ENCODE data around the gene FGFR2. TPM values are rescaled to one million over a fixed set of nuclear protein-coding genes. Genes with fewer than 3 reads are reported as not detected.
"Not testable (repeated sequence)": the region's sequence is repeated elsewhere in the genome, so short reads cannot be mapped to it uniquely, and the experiment has no call there.

Gene FGFR2
- polyA plus RNA-seq, 5 donors: 241 to 327 (median 298) TPM

GRCh38 chr10:121526135-121526790 lies 72.0 kb downstream of the FGFR2 start:
- no peak for DNase-seq

DNA sequence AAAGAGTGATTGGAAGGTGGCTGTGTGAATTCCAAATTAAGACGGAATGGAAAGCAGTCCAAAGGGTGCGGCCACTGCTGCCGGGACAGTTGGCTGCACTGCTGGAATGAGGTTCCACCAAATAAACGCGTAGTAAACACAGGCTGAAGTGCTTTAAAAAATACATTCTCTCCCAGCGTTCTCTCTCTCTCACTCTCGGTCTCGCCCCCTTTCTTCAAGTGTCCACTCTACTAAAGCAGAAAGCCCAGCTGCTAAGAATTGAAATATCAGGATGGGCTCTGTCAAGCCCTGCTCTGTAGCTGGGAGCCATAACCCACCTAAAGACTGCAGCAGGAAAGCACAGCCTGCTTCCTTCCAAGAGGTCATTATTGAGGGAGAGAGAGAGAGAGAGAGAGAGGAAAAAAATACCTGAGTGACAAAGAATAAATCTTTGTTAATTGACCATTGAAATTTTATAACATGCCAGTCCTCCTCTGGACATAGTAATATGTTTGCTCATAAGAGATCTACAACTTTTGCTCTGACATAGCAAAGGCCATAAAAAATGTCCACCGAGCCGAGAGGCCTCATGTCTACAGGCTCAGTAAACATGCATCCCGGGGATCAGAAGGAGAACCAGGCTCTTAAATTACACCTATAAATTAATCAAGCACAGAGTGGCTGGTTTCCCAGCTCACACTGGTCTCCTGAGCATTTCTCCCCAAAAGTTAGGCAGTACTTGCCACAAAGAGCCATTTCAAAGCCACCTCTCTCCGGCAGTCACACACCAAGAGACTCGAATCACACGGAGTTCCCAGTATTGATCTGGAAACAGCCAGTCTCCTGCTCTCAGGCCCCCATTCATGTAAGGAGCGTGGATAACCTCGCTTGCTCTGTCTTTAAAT lies 72.8 kb downstream of the FGFR2 start:
- DNase-seq: no peak

GRCh38 chr10:121524157-121524817 lies 74.0 kb downstream of the FGFR2 start:
- no peak for DNase-seq

DNA sequence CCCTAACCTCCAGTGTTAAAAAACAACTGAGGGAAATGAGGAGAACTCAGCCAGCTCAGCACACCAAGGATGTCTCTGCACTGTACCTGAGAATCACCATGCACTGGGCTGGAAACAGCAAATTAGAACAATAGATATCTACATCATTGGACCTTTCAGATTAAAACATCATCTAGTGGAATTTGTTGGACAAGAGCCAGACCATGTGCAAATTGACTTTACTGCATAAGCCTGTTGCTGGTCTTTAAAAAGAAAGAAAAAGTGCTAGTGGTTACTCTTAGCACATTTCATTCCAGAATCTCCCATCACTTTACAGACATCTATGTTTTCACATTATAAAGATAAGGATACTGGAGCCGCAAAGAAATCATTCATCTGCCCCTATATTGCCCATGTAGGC lies 75.4 kb downstream of the FGFR2 start:
- DNase-seq: no peak

GRCh38 chr10:121521794-121522556 lies 76.3 kb downstream of the FGFR2 start:
- no peak for DNase-seq

- not testable (repeated sequence) for DNase-seq
Measured at GRCh38 chr10:121520526-121520925, 77.7 kb downstream of the FGFR2 start.

GRCh38 chr10:121519901-121520493 lies 78.2 kb downstream of the FGFR2 start:
- DNase-seq: no peak

- no peak for DNase-seq
Measured at GRCh38 chr10:121519411-121519810, 78.8 kb downstream of the FGFR2 start.

DNA sequence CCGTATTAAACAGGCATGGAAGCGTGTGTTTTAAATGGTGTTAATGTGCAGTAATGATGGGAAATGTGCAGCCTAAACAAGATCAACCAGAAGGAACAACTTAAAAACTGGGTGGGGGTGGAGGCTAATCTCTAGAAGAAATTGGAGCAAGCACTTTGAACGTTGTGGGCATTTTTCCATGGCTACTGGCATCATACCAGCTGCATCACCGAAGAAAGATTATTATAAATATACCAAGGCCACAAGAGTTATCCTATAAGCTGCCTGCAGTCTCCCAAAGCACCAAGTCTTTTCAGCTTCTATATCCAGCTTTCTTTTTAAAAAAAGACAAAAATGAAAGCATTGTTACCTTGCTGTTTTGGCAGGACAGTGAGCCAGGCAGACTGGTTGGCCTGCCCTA lies 79.9 kb downstream of the FGFR2 start:
- DNase-seq: no peak

DNA sequence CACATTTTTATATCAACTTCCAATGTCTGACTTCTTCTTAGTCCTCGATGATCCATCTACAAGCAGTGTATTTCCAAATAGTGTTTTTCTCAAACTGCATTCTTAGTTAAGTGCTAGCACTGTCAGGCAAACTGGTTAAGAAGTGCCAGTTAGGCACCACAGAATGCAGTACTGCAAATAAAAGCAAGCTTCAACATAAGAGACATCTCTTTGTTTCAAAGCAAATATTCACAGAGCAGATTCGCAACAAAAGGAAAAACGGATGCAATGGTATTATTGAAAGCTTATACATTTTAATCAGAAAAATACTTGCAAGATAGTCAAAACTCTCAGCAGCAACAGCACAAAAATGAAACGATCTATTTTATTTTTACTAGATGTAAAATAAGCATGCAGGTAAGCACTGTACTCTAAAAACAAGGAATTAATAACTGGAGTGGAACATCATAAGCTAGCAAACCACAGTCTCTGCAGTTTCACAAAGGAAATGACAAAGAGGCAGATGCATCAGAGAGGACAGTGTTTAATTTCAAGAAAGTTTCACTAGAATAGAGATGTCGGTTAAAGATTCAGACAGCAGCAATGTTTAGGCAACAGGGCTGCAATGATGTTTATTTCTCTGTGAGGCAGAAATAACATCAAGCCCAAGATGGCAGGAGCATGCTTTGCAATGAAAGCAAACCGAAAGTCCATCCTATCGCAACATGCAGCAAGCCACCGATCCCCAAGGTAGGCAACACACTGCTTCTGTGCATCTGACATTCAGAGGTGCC lies 82.0 kb downstream of the FGFR2 start:
- DNase-seq: no peak

- DNase-seq: no peak
Measured at GRCh38 chr10:121514141-121514865, 83.9 kb downstream of the FGFR2 start.

- no peak for DNase-seq
Measured at GRCh38 chr10:121511943-121512342, 86.3 kb downstream of the FGFR2 start.

DNA sequence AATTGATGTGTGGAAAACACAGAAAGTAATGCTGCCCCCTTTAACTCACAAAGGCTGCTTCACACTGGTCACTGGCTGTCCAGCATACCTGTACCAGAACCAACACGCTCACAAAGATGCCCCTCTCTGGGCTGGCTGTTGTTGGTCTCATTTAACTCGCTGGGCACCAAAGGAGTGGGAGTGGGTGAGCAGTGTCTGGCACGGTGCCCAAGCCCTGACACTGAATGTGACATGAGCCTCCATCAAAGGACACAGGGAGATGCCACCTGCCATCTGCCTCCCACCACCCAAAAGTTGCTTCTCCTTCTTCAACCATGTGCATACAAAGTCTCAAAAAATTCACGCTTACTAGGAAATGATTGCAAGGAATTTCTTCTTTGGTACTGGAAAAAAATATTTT lies 86.8 kb downstream of the FGFR2 start:
- DNase-seq: no peak

DNA sequence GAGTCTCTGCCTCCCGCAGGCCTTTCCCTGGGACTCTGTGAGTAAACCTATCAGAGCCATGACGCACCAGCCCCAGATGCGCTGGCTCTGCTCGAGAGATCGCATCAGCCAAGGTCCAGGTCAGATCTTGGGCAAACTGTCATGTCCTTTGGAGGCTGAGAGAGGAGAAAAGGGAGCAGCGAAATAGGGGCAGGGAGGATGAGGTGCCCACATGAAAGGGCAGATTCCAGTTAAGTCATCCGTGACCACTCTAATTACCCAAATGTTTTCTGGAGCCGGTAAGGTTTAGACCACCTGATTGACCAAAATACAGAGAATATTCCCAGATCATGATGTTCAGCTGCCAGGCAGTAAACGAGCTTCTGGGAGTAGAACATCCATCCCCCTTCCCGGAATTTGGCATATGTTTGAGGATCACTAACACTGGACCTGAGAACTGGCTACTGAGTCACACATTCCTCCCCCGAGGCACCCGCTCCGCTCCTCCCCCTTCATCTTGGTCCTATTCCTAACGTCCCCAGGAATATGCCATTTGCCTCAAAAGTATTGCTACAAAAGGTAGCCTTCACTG lies 88.0 kb downstream of the FGFR2 start:
- no peak for DNase-seq

DNA sequence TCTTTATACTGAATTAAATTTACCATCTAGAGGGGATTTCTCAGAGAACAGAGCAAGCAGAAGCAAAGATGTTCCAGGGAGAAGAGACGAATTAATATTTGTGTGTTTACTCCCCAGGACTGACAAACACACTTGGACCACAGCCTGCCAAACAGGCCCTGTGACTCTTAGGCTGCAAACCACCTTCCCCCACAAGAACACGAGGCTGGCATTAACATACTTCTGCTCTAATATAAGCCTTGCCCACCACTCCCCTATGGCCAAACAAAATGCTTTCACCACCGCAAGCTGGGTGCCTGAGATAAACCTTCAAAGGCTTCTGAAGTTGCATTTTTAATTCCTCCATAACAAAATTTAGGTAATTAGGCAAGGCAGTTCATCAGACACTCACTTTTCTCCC lies 88.4 kb downstream of the FGFR2 start:
- DNase-seq: no peak

DNA sequence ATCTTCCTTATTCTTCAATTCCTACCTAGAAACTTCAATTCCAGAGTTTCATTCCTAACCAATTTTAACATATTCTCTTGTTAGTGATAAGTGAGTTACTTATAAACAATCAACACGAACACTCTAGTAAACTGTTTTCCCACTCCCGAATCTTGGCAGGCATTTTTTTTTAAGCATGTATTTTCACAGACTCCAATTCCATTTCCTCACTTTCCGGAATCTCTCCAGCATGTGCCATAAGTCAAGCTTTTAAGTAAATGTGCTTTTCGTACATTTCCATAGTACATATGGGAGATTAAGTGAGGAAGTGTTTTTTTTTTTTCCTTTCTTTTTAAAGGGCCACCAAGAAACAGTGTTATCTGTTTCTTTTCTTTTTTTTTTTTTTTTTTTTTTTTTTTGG lies 89.1 kb downstream of the FGFR2 start:
- no peak for DNase-seq

DNA sequence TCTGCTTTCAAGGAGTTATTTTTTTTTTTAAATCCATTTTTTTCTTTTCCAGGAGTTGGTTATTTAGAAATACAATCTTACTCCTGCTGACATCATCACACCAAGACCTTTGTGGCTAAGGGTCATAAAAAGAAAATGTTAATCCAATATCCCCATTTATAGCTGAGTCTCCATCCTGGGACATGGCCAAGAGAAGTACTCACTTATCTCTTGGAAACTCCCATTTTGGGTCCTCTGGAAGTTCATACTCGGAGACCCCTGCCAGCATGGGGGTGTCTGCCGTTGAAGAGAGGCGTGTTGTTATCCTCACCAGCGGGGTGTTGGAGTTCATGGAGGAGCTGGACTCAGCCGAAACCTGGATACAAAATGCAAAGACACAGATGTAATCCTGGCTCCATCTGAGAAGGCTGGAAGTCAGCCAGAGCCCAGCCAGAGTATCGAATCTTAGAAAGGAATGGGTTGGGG lies 94.6 kb downstream of the FGFR2 start:
- DNase-seq: no peak

- DNase-seq: no peak
Measured at GRCh38 chr10:121501796-121502195, 96.4 kb downstream of the FGFR2 start.

DNA sequence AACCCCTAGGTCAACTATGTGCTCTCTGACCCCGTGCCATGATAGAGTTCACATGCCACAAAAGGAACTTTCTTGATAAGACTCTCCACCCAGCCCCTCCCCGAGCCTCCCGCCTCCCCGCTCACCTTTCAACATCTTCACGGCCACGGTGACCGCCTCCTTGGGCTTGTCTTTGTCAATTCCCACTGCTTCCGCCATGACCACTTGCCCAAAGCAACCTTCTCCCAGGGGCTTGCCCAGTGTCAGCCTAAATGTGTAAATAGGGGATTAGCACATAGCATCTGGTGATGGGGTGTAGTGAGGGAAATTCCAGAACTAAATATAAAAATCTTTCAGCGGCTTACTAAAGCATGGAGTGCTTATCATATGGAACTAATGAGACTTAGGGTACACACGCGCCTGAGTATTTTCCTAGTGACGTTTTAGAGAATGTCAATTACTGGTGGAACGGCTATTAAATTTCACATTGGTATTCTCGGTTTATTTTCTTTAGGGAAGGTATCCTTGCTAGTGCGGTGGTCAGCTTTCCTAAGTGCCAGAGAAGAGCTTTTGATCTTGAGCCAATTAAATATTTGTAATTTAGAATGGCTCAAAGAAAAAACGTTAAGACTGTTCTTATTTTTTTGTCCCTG lies 97.4 kb downstream of the FGFR2 start:
- DNase-seq: no peak

Data from right lung (tissue), 5 donors.